Osteocyte (in vitro differentiated cells): Measurements from ENCODE around the gene KLHL12. TPM values are rescaled to one million over a fixed set of nuclear protein-coding genes. Genes with fewer than 3 reads are reported as not detected.

Experiments used
- DNase-seq: peaks from one replicate; pipeline ENCODE4 v3.0.0; 2021; ENCODE audit warnings: mixed read lengths; ENCODE audit not compliant: unreplicated experiment; ENCODE audit errors: extremely low spot score
- H3K27ac Mint-ChIP-seq: one replicate; pipeline ENCODE4 v1.8.0; 2021; ENCODE audit warnings: mild to moderate bottlenecking, mixed read lengths; ENCODE audit not compliant: unreplicated experiment
- H3K27me3 Mint-ChIP-seq: one replicate; pipeline ENCODE4 v1.8.0; 2021; ENCODE audit warnings: mixed read lengths; ENCODE audit not compliant: unreplicated experiment
- H3K36me3 Mint-ChIP-seq: one replicate; pipeline ENCODE4 v1.8.0; 2021; ENCODE audit warnings: mixed read lengths; ENCODE audit not compliant: unreplicated experiment
- H3K4me1 Mint-ChIP-seq: one replicate; pipeline ENCODE4 v1.8.0; 2021; ENCODE audit warnings: mixed read lengths; ENCODE audit not compliant: unreplicated experiment
- H3K4me3 Mint-ChIP-seq: one replicate; pipeline ENCODE4 v1.8.0; 2021; ENCODE audit warnings: mild to moderate bottlenecking, moderate library complexity, mixed read lengths; ENCODE audit not compliant: unreplicated experiment
- H3K9me3 Mint-ChIP-seq: one replicate; pipeline ENCODE4 v1.8.0; 2021; ENCODE audit warnings: mixed read lengths; ENCODE audit not compliant: unreplicated experiment
- total RNA-seq: library from RNA; stranded (reverse); gene quantifications from 2 replicates; pipeline ENCODE4 v1.2.1, GENCODE V29; 2021
- TF ChIP-seq, protein P1 (sequence below): fragments of 200-600 bp; sonication (generic); IDR thresholded peaks from 2 replicates; pipeline ENCODE4 v1.5.0; 2021; ENCODE audit warnings: antibody characterized with exemption, mild to moderate bottlenecking, moderate library complexity

Gene KLHL12
- total RNA-seq, 1 donor from 2014 or later, result 24.2 TPM

DNA sequence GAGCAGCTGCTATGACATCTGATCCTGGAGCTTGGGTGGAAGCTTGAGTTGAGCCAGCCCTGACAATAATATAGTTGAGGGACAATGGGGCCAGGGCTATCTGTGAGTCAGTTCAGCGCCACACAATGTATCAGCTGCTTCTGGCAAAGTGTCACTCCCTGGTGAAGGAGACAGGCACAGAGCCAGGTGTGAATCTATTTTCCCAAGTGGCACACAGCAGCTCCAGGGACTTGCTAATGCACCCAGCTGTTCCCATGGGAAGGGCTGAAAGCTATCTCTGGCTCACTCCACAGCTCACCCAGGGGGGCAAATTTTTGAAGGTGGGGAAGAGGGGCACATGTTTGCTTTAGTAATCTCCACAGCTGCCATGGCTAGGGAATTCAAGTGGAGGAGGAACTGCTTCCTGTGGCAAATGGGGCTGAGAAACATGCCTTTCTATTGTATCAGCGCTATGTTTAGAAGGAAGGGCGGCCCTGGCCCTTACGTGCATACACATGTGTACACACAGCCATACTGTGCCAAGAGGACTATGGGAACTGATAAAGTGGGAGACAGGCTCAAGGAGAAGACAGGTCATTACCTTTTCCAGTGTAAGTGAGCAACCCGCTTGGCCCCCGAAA, 37.9 kb upstream of the KLHL12 start:
- H3K27ac Mint-ChIP-seq, result no peak overlapping the region
- no peaks in the 10 kb centered on the region for H3K27me3 Mint-ChIP-seq
- DNase-seq, result no peak
- no peaks in the 10 kb centered on the region for H3K9me3 Mint-ChIP-seq
- TF ChIP-seq, protein P1, sequence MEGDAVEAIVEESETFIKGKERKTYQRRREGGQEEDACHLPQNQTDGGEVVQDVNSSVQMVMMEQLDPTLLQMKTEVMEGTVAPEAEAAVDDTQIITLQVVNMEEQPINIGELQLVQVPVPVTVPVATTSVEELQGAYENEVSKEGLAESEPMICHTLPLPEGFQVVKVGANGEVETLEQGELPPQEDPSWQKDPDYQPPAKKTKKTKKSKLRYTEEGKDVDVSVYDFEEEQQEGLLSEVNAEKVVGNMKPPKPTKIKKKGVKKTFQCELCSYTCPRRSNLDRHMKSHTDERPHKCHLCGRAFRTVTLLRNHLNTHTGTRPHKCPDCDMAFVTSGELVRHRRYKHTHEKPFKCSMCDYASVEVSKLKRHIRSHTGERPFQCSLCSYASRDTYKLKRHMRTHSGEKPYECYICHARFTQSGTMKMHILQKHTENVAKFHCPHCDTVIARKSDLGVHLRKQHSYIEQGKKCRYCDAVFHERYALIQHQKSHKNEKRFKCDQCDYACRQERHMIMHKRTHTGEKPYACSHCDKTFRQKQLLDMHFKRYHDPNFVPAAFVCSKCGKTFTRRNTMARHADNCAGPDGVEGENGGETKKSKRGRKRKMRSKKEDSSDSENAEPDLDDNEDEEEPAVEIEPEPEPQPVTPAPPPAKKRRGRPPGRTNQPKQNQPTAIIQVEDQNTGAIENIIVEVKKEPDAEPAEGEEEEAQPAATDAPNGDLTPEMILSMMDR, result no peak
- peaks cover 5% of the 10 kb centered on the region for H3K36me3 Mint-ChIP-seq
- H3K4me1 Mint-ChIP-seq, result peaks cover 23% of the 10 kb centered on the region
- H3K4me3 Mint-ChIP-seq, result no peak overlapping the region

GRCh38 chr1:202961220-202961880, 34.3 kb upstream of the KLHL12 start:
- TF ChIP-seq, protein P1, result no peak
- Mint-ChIP-seq H3K27me3 (no peaks in the 10 kb centered on the region), H3K36me3 (peaks cover 5% of the 10 kb centered on the region), H3K27ac (no peak overlapping the region), H3K9me3 (no peaks in the 10 kb centered on the region), H3K4me3 (no peak overlapping the region), H3K4me1 (peaks cover 28% of the 10 kb centered on the region)
- no peak for DNase-seq

- H3K27ac Mint-ChIP-seq, result no peak overlapping the region
- no peaks in the 10 kb centered on the region for H3K27me3 Mint-ChIP-seq
- TF ChIP-seq, protein P1, result no peak
- H3K36me3 Mint-ChIP-seq, result peaks cover 2% of the 10 kb centered on the region
- DNase-seq, result no peak
- H3K9me3 Mint-ChIP-seq, result no peaks in the 10 kb centered on the region
- peak overlapping the region; percentile 84 for H3K4me3 Mint-ChIP-seq
- peaks cover 22% of the 10 kb centered on the region for H3K4me1 Mint-ChIP-seq
Observed at GRCh38 chr1:202959276-202959620, 32.2 kb upstream of the KLHL12 start.

GRCh38 chr1:202958544-202959275, 31.7 kb upstream of the KLHL12 start:
- Mint-ChIP-seq H3K4me3 (peak overlapping the region; percentile 84), H3K36me3 (no peaks in the 10 kb centered on the region), H3K27ac (peak overlapping the region; percentile 55), H3K9me3 (no peaks in the 10 kb centered on the region), H3K4me1 (peaks cover 22% of the 10 kb centered on the region), H3K27me3 (no peaks in the 10 kb centered on the region)
- TF ChIP-seq, protein P1, result no peak
- DNase-seq, result no peak
